GM13977 (cell line): ENCODE measurements around the gene PLEKHG2.
"Not testable (repeated sequence)": the region's sequence is repeated elsewhere in the genome, so short reads cannot be mapped to it uniquely, and the experiment has no call there.

ENCODE experiments used
- DNase-seq: peaks from one replicate; pipeline ENCODE4 v3.0.0; 2012; ENCODE audit warnings: low spot score
- CTCF ChIP-seq: IDR thresholded peaks from 2 replicates; pipeline ENCODE4 v1.5.1; 2012; ENCODE audit warnings: mild to moderate bottlenecking, control low read depth; ENCODE audit not compliant: insufficient read depth; ENCODE audit errors: extremely low read depth, missing control alignments
- in situ Hi-C: fragments of 300-500 bp; cut with MboI; formaldehyde crosslinking; loops from one replicate; pipeline ENCODE4 v1.12.0; 2022; ENCODE audit warnings: low sequenced_read_pairs, low pct_unique_long_range_greater_than_20kb, mixed read lengths, inconsistent platforms; ENCODE audit not compliant: unreplicated experiment

Gene PLEKHG2

GRCh38 chr19:39444598-39445195 is 32.2 kb downstream of the PLEKHG2 start:
- in situ Hi-C loops: no loop called here
- TF ChIP-seq CTCF: no peak
- DNase-seq: no peak

GRCh38 chr19:39445196-39446111 is 33.0 kb downstream of the PLEKHG2 start, which contains the start of gene SUPT5H:
Gene SUPT5H, plus strand, starts transcription at chr19:39445582. Its CDS starts 309 bp downstream, at chr19:39445891.
- DNase-seq: peak; percentile 96
- in situ Hi-C loops: no loop called here
- no peak for TF ChIP-seq CTCF

- no peak for TF ChIP-seq CTCF
- in situ Hi-C loops: no loop called here
Measured at GRCh38 chr19:39446365-39447084, 34.1 kb downstream of the PLEKHG2 start.

GRCh38 chr19:39448271-39448670 is 35.8 kb downstream of the PLEKHG2 start:
- TF ChIP-seq CTCF: no peak
- in situ Hi-C loops: no loop called here
- no peak for DNase-seq

More at GRCh38 chr19:39446365-39447084, 34.1 kb downstream of the PLEKHG2 start:
- no peak for DNase-seq

- TF ChIP-seq CTCF: no peak
- DNase-seq: no peak
- in situ Hi-C loops: no loop called here
Measured at GRCh38 chr19:39449116-39449797, 36.8 kb downstream of the PLEKHG2 start.

GRCh38 chr19:39451257-39451656 is 38.8 kb downstream of the PLEKHG2 start:
- in situ Hi-C loops, DNase-seq: not testable (repeated sequence)
